Hematopoietic multipotent progenitor cell (in vitro differentiated cells): Measurements from ENCODE around the gene NPHP4. TPM values are rescaled to one million over a fixed set of nuclear protein-coding genes. Genes with fewer than 3 reads are reported as not detected.
"Not testable (repeated sequence)": the region's sequence is repeated elsewhere in the genome, so short reads cannot be mapped to it uniquely, and the experiment has no call there.

ENCODE experiments used
- DNase-seq, 3 donors: peaks; one replicate each; pipeline ENCODE4 v3.0.0-alpha.2; 2011 to 2015; ENCODE audit warnings: low read depth in 2 of 3, low spot score in 2 of 3
- total RNA-seq: library from RNA; depleted of rRNA; stranded (reverse); fragments of >200 nt; gene quantifications from one replicate; pipeline ENCODE4 v1.2.3, GENCODE V29; 2012

Gene NPHP4
- total RNA-seq, 1 donor: 9.7 TPM

- DNase-seq: no peak
Measured at GRCh38 chr1:5901841-5902240, 90.4 kb downstream of the NPHP4 start.

GRCh38 chr1:5901150-5901549 is 91.1 kb downstream of the NPHP4 start:
- no peak for DNase-seq

GRCh38 chr1:5898266-5898665 is 94.0 kb downstream of the NPHP4 start:
- DNase-seq: no peak

DNA sequence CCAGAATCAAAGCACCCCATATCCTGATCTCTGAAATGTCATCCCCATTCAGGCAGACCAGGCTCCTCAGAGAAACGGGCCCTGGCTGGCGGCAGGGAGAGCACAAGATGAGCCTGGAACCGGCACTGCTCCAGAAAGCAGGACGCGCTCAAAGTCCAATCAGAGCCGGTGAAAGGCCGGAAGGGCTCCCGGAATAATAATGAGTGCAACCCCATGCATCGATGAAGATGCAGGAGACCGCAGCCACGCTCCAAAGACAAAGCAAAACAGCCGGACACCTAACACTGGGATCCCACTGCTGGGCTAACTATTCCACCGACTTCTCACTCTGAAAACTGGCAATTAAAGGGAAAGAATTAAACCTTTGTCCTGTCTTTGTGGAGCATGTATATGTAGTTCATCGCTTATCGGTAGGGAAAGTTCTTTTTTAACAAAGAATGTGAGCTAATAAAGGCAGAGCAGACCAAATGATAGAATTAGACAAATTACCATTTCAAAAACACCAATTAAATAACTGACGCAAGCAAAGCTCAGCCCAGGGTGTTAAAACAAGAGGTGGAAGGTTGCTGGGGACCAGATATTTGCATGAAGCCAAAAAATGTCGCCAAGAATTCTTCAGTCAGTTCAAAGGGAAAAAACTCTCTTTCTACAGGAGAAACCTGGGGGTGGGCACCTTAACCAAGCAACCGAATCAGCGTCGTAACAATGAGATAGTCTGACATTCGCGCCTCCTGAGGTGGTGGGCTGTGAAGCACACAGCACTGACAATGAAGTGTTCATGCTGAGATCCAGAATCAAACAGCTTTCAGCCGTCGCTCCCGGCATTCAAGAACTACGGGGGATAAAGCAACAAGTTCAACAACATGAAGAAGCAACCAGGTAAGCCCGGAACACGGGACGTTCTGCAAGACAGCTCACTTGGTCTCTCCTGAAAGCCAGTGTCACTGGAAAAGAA is 95.2 kb downstream of the NPHP4 start:
- DNase-seq: no peak

GRCh38 chr1:5895446-5896406 is 96.5 kb downstream of the NPHP4 start:
- no peak for DNase-seq

DNA sequence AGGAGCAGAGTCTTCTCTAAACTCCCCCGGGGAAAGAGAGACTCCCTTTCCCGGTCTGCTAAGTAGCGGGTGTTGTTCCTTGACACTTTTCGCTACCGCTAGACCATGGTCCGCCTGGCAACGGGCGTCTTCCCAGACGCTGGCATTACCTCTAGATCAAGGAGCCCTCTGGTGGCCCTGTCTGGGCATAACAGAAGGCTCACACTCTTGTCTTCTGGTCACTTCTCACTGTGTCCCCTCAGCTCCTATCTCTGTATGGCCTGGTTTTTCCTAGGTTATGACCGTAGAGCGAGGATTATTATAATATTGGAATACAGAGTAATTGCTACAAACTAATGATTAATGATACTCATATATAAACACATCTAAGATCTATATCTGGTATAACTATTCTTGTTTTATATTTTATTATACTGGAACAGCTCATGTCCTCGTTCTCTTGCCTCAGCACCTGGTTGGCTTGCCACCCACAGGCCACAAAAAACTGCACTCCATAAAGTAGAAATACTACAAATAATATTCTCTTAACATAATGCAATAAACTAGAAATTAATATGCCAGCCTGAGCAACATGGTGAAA is 98.4 kb downstream of the NPHP4 start:
- DNase-seq: not testable (repeated sequence)

GRCh38 chr1:5892329-5892728 is 99.9 kb downstream of the NPHP4 start:
- DNase-seq: no peak

DNA sequence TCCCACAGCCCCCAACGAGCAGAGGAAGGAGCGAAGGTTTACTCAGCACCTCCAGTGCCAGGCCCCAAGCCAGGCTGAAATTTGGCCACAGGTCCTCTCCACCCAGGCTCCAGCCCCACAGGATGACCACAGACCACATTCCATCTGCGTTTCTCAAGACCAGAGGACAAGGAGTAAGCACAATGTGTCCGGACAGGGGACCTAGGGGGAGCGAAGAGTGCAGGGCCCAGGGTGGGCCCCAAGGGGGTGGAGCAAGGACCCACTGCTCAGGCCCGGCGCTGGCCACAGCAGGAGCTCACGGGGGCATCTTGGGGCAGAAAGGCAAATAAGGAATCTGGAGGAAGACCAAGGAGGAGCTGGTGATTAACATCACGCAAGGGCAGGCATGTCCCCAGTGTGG is 100.5 kb downstream of the NPHP4 start:
- DNase-seq: no peak

DNA sequence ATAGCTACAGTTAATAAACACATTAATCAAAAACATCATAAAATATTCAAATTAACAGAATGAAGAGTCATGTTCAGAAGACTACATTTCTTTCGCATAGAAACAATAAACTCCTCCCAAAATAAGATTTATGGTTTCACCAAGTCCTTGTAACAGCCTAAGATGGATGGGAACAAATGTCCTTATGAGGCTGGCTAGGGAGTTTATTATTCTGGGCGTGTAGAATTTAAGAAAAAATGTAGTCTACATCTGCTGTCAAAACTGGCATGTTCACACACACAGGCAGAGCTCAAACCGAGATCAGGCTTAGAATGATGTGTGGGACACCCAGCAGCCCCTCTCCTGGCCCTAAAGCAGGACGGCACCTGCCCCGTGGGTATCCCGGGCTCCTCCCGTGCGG is 101.1 kb downstream of the NPHP4 start:
- DNase-seq: no peak

- DNase-seq: no peak
Measured at GRCh38 chr1:5890346-5891106, 101.7 kb downstream of the NPHP4 start.

GRCh38 chr1:5889901-5890300 is 102.3 kb downstream of the NPHP4 start:
- DNase-seq: no peak

GRCh38 chr1:5889462-5889861 is 102.8 kb downstream of the NPHP4 start:
- no peak for DNase-seq

GRCh38 chr1:5888606-5889211 is 103.5 kb downstream of the NPHP4 start:
- DNase-seq: no peak

DNA sequence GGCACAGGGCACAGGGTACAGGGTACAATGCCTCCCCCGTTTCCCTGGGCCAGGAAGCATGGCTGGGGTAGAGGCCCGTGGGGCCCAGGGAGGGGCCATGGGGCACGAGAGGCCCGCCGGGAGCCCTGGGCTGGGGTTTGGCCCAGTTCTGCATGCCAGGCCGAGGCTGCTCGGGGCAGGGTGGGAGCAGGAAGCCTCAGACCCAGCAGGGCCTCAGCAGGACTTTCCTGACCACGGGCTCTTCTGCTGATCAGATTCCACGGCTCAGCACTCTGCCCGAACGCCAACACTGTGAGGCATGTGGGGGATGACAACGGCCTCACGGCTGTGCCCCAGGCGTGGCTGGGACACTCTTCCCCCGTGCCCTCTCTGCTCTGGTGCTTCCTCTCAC is 104.3 kb downstream of the NPHP4 start:
- no peak for DNase-seq

- DNase-seq: no peak
Measured at GRCh38 chr1:5887349-5887970, 104.8 kb downstream of the NPHP4 start.

DNA sequence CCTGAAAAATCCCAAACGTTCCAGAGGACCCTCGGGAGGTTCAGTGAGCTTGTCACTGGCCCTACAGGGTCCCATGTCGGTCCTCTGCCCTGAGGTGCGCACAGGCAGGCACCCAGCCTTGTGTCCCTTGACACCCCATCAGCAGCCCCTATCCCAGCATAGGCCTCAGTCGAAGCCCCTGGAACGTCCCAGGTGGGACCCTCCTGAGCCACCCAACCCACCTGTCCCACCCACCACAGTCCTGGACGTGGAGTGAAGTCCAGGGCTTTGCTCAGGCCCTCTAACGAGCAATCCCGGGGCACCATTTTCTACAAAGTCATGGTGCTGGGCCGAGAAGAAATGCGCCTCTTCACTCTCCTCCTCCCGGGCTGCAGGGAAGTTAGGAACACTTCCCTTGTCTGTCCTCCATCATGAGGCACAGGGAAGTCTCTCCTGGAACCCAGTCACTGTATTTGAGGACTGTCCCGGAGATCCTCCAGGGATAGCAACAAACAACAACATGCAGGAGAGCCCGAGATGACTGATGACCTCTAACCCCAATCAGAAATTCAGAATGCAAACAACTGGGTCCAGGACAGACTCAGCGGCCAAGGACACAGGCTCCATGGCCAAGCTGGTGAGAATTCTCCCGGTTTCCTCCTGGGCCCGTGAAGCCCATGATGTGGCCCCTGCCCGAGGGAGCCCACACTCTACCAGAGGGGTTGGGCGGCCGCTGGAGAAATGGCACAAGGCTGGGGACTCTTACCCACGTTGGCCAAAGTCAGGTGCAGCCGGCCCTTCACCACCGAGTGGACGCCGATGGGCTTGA is 105.5 kb downstream of the NPHP4 start:
- no peak for DNase-seq

DNA sequence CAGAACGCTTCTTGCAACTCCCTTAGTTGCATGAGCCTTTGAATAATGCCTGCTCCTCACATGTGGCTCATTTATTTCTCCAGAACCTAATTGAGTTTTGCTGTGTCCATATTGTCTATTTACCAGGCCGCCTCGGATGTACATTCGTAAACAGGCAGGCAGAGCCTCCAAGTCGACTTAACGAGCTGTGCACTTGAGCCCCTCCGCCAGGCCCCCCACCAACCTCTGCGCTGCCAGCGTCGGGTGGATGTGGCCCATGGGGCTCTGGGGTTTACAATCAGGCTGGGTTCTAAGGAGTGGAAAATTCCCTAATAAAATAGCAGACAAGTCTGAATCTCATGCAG is 106.1 kb downstream of the NPHP4 start:
- no peak for DNase-seq

GRCh38 chr1:5885471-5886139 is 106.6 kb downstream of the NPHP4 start:
- DNase-seq: peak in 2 of 3 donors; percentile 9 to 25
